ENCODE data around the gene AHRR. TPM values are rescaled to one million over a fixed set of nuclear protein-coding genes. Genes with fewer than 3 reads are reported as not detected.

The AHRR gene
- total RNA-seq, 1 experiment from 2014 or later: 2.2 TPM

- Mint-ChIP-seq H3K4me3 (peak overlapping the region; percentile 37 to 72), H3K36me3 (ENCODE audit: insufficient read depth in 1 of 3, low read depth in 3 of 3) (no peaks in the 10 kb centered on the region), H3K9me3 (no peaks in the 10 kb centered on the region), H3K27ac (no peak overlapping the region), H3K4me1 (peaks cover 7 to 11% of the 10 kb centered on the region in 2 experiments), H3K27me3 (ENCODE audit: low read depth) (peaks cover 45% of the 10 kb centered on the region)
- Histone ChIP-seq H3K79me1 (ENCODE audit: insufficient read depth, low read depth, low read length, poor library complexity, severe bottlenecking) (no peaks in the 10 kb centered on the region), H3K56ac (ENCODE audit: insufficient read length, low read depth, low read length) (no peak overlapping the region), H3K9me3 (ENCODE audit: control insufficient read depth, low read depth, low read length) (no peaks in the 10 kb centered on the region), H2BK12ac (ENCODE audit: insufficient read length, low read depth, low read length) (no peak overlapping the region), H3K4ac (ENCODE audit: low read depth, low read length) (no peak overlapping the region), H3K14ac (ENCODE audit: insufficient read depth, low read length) (no peak overlapping the region), H2AFZ (ENCODE audit: low read length) (no peak overlapping the region), H4K20me1 (ENCODE audit: control insufficient read depth, insufficient read depth, insufficient read length) (no peaks in the 10 kb centered on the region), H3K27me3 (ENCODE audit: insufficient read depth, low read length) (peaks cover 25% of the 10 kb centered on the region; the same call in 1 of the 2 replicates), H2BK15ac (ENCODE audit: low read depth, low read length) (no peak overlapping the region), H3K23me2 (ENCODE audit: insufficient read length, low read depth, low read length, poor library complexity, severe bottlenecking) (peaks cover 16% of the 10 kb centered on the region), H2BK20ac (ENCODE audit: low read depth, low read length, poor library complexity, severe bottlenecking) (no peak overlapping the region), H3K18ac (ENCODE audit: insufficient read length, low read depth, low read length) (no peak overlapping the region), H3K27ac (ENCODE audit: insufficient read length, low read depth, low read length) (no peak overlapping the region), H3T11ph (ENCODE audit: low read length) (no peak overlapping the region), H3K23ac (ENCODE audit: insufficient read length, low read depth, low read length) (no peak overlapping the region), H2BK5ac (ENCODE audit: insufficient read length, low read length) (no peak overlapping the region), H4K5ac (ENCODE audit: insufficient read length, low read depth, low read length) (no peak overlapping the region), H3K4me1 (ENCODE audit: insufficient read depth, low read length) (no peaks in the 10 kb centered on the region), H3K79me2 (ENCODE audit: insufficient read depth, low read length) (no peaks in the 10 kb centered on the region), H4K91ac (ENCODE audit: insufficient read length, low read depth, low read length) (no peak overlapping the region), H3K4me2 (ENCODE audit: insufficient read depth, insufficient read length, low read length) (no peak overlapping the region), H4K8ac (replicated peaks; ENCODE audit: insufficient read length, low read depth, low read length) (no peak overlapping the region), H2AK5ac (ENCODE audit: insufficient read length, low read length) (no peak overlapping the region), H3K9ac (ENCODE audit: extremely low read depth, insufficient read length, low read length) (no peak overlapping the region), H2BK120ac (ENCODE audit: low read depth, low read length, poor library complexity, severe bottlenecking) (no peak overlapping the region)
- no peak for DNase-seq
- no peak for TF ChIP-seq CTCF (conservative IDR thresholded peaks at IDR 0.05)
- WGBS (ENCODE audit: extremely low coverage, insufficient read length, low lambda C conversion rate): no CpG with 5 or more reads among the region's 8 CpGs
These were observed 154.2 kb downstream of the AHRR start for GRCh38 chr5:475704-476101.
